OCI-LY3 (cell line): ENCODE results near the gene NAA11.

ENCODE experiments used
- CTCF ChIP-seq: fragments of 200-600, 300-600 bp; sonication (generic); IDR thresholded peaks from 2 replicates; pipeline ENCODE4 v1.5.1; 2014; ENCODE audit warnings: antibody characterized with exemption, low read length, low read depth
- EZH2phosphoT487 ChIP-seq: fragments of 200-600 bp; shearing (Covaris generic); IDR thresholded peaks from 2 replicates; pipeline ENCODE4 v1.6.1; 2018; ENCODE audit warnings: antibody characterized with exemption, mixed run types, low read depth

- TF ChIP-seq CTCF (no peak), EZH2phosphoT487 (no peak)
Observed at GRCh38 chr4:79295086-79295485, 30.8 kb downstream of the NAA11 start.
